MV-4-11 (cell line): ENCODE results near the gene NUBPL.
"Not testable (repeated sequence)": the region's sequence is repeated elsewhere in the genome, so short reads cannot be mapped to it uniquely, and the experiment has no call there.

Source experiments
- DNase-seq: peaks from one replicate; lab custom pipeline; 2025; lab: John Stamatoyannopoulos, UW

Gene NUBPL

DNA sequence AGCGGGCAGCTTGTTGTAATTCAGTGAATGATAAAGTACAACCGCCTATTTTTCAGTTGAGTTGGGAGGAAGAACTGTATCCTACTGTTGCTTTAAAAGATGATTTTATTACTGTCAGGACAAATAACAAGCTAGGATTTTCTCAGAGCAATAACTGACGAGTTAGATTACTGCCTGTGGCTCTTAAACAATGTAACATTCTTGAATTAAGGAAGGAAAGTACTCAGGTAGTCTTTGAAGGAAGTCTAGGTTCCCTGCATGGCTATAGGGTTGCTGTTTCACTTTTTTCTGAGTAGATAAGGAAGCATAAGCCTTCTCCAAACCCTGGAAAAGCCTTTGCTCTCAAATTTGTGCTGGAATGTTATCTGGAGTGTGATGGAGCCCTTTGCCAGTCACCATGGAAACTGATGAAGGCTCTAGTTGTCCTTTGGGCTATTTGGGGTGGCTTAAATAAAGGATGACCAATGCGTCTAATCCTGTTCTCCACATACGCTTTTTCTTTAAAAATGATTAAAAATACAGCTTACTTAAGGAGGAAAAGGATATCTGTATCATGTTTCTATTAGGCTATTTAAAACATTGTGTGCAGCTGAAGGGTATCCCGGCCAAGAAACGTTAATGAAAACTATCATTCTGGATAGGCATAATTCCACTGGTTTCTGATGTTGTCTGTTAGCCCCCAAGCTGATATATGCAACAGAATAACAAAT is 17.7 kb downstream of the NUBPL start:
- DNase-seq, result no peak

DNA sequence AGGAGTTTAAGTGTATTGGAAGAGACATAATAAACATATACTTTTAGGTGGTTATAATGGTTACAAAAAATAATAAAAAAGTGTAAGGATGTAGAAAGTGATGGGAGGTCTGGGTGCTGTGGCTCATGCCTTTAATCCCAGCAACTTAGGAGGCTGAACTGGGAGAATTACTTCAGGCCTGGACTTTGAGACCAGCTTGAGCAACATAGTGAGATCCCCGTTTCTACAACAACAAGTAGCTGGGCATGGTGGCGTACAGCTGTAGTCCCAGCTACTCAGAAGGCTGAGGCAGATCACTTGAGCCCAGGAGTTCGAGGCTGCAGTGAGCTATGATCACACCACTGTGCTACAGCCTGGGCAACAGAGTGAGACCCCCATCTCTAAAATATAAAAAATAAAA is 19.0 kb downstream of the NUBPL start:
- no peak for DNase-seq

DNA sequence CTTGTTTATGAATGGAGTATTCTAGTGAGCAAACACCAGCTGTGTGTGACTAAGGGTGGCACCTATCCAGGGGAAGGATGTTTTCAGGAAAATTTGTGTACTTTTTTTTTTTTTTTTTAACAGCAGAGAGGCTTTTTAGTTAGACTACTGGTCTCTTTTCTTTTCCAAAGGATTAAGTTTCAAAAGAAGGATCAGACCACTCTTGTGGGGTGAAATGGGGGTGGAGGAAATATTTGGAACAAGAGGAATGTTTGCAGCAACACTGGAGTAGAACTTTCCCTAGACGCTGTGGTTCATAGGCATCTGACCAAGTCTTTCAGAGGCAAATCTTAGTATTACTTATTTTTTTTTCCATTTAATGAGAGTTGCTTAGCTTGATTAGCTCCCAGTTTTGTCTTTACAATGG is 21.1 kb downstream of the NUBPL start:
- no peak for DNase-seq

- peak; percentile 1 for DNase-seq
Measured at GRCh38 chr14:31582836-31583452, 21.7 kb downstream of the NUBPL start.

GRCh38 chr14:31590206-31590605 is 29.0 kb downstream of the NUBPL start:
- no peak for DNase-seq

DNA sequence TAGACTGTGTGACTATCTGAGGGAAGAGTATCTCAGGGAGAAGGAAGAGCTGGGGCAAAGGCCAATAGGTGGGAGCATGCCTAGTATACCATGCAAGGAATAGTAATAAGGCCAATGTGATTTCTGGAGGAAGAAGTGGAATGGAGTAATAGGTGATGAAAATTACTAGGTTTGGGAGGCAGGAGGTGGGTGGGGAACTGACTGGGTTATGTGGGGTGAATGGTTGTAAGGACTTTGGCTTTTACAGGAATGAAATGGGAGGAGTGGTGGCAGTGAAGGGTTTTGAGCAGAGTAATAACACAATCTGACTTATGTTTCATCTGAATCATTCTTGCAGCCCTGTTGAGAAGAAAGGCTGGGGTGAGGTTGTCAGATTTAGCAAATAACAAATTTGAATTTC is 30.9 kb downstream of the NUBPL start:
- no peak for DNase-seq

- DNase-seq, result no peak
Measured at GRCh38 chr14:31592631-31593030, 31.4 kb downstream of the NUBPL start.

DNA sequence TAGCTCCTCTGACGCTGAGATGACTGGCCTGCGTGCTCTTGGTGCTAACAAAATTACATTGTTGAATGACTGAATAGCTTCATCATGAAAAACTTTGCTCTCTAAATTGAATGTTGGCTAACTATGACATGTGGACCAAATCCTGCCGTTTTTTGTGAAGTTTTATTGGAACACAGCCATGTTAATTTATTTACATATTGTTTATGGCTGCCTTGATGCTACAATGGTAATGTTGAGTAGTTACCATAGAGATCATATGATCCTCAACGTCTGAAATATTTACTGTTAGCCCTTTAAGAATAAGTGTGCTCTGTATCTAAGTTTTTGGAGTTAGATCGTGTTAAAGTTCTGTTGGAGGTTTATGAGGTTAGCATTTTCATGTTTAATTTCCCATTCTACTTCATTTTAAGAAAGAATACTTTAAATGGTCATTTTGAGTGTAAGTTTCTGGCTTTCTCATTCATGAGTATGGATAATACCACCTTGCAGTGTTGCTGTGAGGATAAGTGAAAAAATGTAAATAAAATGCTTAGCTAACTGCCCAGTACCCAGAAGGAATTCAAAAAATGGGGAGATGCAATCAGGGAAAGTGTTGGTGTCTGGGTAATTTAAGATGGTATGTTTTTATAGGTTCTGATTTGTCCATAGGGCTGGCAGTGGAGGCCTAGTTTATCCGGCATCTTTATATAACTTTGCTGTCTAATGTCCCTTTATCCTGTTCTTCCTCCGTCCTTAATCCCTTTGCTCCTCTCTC is 35.3 kb downstream of the NUBPL start:
- no peak for DNase-seq

DNA sequence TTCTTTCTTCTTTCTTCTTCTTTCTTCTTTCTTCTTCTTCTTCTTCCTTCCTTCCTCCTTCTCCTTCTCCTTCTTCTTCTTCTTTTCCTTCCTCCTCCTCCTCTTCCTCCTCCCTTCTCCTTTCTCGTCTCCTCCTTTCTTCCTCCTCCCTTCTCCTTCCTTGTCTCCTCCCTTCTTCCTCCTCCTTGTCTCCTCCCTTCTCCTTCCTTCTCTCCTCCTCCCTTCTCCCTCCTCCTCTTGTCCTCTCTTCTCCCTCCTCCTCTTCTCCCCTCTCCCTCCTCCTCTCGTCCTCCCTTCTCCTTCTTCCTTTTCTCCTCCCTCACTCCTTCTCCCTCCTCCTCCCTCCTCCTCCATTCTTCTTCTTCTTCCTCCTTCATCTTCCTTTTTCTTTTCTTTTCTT is 44.5 kb downstream of the NUBPL start:
- DNase-seq, result no peak

- no peak for DNase-seq
Measured at GRCh38 chr14:31611778-31612433, 50.7 kb downstream of the NUBPL start.

- DNase-seq, result no peak
Measured at GRCh38 chr14:31613188-31613587, 52.0 kb downstream of the NUBPL start.

DNA sequence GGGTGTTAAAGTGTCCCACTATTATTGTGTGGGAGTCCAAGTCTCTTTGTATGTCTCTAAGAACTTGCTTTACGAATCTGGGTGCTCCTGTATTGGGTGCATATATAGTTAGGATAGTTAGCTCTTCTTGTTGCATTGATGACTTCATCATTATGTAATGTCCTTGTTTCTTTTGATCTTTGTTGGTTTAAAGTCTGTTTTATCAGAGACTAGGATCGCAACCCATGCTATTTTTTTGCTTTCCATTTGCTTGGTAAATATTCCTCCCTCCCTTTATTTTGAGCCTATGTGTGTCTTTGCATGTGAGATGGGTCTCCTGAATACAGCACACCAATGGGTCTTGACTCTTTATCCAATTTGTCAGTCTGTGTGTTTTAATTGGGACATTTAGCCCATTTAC is 57.7 kb downstream of the NUBPL start:
- DNase-seq, result not testable (repeated sequence)

- DNase-seq, result no peak
Measured at GRCh38 chr14:31619440-31619839, 58.2 kb downstream of the NUBPL start.

DNA sequence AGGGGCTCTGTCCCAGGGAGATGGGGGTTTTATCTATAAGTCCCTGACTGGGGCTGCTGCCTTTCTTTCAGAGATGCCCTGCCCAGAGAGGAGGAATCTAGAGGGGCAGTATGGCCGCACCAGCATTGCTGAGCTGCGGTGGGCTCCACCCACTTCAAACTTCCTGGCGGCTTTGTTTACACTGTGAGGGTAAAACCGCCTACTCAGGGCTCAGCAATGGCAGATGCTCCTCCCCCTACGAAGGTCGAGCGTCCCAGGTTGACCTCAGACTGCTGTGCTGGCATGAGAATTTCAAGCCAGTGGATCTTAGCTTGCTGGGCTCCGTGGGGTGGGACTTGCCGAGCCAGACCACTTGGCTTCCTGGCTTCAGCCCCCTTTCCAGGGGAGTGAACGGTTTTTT is 59.7 kb downstream of the NUBPL start:
- DNase-seq, result not testable (repeated sequence)

DNA sequence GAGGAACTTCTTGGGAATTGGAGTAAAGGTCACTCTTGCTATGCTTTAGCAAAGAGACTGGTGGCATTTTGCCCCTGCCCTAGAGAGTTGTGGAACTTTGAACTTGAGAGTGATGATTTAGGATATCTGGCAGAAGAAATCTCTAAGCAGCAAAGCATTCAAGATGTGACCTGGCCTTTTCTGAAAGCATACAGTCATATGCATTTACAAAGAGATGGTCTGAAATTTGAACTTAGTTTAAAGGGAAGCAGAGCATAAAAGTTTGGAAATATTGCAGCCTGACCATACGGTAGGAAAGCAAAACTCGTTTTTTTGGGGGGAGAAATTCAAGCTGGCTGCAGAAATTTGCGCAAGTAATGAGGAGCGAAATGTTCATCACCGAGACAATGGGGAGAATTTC is 60.9 kb downstream of the NUBPL start:
- DNase-seq, result no peak

DNA sequence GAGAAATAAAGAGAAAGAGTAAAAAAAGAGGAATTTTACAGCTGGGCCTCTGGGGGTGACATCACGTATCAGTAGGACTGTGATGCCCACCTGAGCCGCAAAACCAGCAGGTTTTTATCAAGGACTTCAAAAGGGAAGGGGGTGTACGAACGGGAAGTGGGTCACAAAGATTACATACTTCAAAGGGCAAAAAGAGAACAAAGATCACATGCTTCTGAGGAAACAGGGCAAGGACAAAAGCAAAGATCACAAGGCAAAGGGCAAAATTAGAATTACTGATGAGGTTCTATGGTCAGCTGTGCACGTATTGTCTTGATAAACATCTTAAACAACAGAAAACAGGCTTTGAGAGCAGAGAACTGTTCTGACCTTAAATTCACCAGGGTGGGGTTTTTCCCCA is 91.7 kb downstream of the NUBPL start:
- DNase-seq, result not testable (repeated sequence)

DNA sequence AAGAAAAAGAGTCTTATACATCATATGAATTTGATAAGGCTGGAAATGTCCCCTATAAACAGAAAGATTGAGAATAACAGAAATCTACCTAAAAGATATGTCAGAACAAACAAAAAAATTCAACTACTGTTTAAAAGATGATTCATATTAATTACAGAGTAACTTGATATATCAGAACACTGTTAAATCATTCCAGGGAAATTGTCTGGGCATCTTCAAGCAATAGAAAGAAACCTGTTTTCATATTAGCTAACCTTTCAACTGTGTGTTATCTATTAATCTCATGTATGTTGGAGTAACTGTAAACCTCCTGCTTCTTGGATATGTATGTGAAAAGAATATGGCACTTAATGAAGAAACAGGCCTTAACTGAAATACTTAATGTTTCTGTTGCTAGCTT is 96.7 kb downstream of the NUBPL start:
- DNase-seq, result no peak

DNA sequence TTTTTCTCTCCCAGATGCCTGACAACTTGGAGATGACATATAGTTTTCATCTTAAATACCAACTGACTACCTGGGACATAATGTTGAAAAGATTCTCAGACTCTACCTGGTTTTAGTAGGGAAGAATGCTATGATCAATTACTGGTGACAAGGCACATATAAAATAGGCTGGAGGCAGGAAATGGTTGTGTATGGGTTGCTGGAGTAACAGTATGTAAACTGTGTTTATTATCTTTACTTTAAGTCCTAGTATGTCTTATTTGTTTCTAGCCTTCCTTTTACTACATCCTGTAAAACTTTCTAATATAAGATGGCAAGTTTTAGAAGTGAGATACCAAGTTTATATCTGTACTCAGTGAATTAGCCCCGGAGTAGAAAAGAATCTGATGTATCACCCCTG is 98.1 kb downstream of the NUBPL start:
- no peak for DNase-seq

- DNase-seq, result peak; percentile 5
Measured at GRCh38 chr14:31660191-31660590, 99.0 kb downstream of the NUBPL start.

DNA sequence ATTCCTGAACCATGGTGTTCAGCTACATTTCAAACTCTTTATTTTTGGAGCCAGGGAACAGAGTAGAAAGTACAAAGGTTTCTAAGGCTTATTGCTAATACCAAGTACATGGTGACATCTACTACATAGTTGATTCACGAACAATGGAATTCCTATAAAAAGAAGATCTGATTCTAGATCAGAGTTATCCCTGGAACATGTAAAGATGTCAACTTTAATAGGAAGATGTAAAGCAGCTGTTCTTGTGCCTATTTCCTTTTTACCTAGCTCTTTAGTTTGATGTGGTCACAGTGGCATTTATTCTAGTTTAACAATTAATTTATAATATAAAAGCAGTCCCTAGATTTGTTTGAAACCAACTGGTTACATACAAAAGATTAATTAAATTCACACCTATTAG is 99.5 kb downstream of the NUBPL start:
- DNase-seq, result no peak

GRCh38 chr14:31668348-31668747 is 107.1 kb downstream of the NUBPL start:
- DNase-seq, result no peak

GRCh38 chr14:31672709-31673108 is 111.5 kb downstream of the NUBPL start:
- DNase-seq, result no peak

DNA sequence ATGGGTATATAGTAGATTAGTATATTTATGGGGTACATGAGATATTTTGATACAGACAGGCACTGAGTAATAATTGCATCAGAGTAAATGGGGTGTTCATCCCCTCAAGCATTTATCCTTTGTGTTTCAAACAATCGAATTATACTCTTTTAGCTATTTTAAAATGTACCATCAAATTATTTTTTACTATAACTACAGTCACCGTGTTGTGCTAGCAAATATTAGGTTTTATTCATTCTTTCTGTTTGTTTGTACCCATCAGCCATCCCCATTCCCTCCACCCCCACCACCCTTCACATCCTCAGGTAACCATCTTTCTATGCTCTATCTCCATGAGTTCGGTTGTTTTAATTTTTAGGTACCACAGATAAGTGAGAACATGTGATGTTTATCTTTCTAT is 115.8 kb downstream of the NUBPL start:
- no peak for DNase-seq
